A549 (cell line): ENCODE results near the gene MAN2C1. TPM values are rescaled to one million over a fixed set of nuclear protein-coding genes. Genes with fewer than 3 reads are reported as not detected.

Source experiments
- ATAC-seq, 2 experiments: fragments of 200-7000 bp in 1 of 2; fragments of >200 bp in 1 of 2; cut with Nextera tagmentation in 1 of 2; cut with Tn5 transposase in 1 of 2; 3 replicates each; pipeline versions ENCODE4 v1.8.0 to v1.9.1; 2018 to 2020; ENCODE audit warnings: mild to moderate bottlenecking in 1 of 2, moderate library complexity in 1 of 2
- CTCF ChIA-PET: fragments of 300-600 bp; sonication (Branson Sonifier 250); formaldehyde crosslinking; extraction: SDS; loops from one replicate; lab custom pipeline; 2021; ENCODE audit warnings: antibody characterized with exemption, inconsistent platforms; lab: Yijun Ruan, JAX
- POLR2A ChIA-PET: fragments of 350-600 bp; formaldehyde crosslinking; extraction: SDS; loops from one replicate; lab custom pipeline; 2021; ENCODE audit warnings: antibody characterized with exemption, inconsistent platforms; lab: Yijun Ruan, JAX
- DNase-seq, 2 experiments: peaks; one replicate each; pipeline versions ENCODE4 v3.0.0 to v3.0.0-alpha.2; 2011 to 2016; ENCODE audit warnings: low read depth in 1 of 2, low spot score in 1 of 2
- FAIRE-seq: peaks from 2 replicates; lab custom pipeline; 2011; peaks lifted over from hg19 to GRCh38; lab: Jason Lieb, UNC
- H3K27ac ChIP-seq, 2 experiments: fragments of >200 bp; sonication (Bioruptor Twin); formaldehyde crosslinking; 3 replicates each; pipeline ENCODE4 v1.5.1; 2016 to 2017
- H3K4me1 ChIP-seq: fragments of >200 bp; sonication (Bioruptor Twin); formaldehyde crosslinking; 3 replicates; pipeline ENCODE4 v1.6.1; 2016
- H3K4me2 ChIP-seq: fragments of >200 bp; sonication (Bioruptor Twin); formaldehyde crosslinking; 3 replicates; pipeline ENCODE4 v1.6.1; 2016
- H3K4me3 ChIP-seq: fragments of >200 bp; sonication (Bioruptor Twin); formaldehyde crosslinking; 3 replicates; pipeline ENCODE4 v1.5.1; 2016
- H3K9me3 ChIP-seq: fragments of >200 bp; sonication (Bioruptor Twin); formaldehyde crosslinking; 3 replicates; pipeline ENCODE4 v1.6.1; 2016
- ATOH8 ChIP-seq: fragments of 250-450 bp; sonication (Bioruptor Pico); IDR thresholded peaks from 2 replicates; pipeline ENCODE4 v1.5.0; 2020; ENCODE audit warnings: low read depth, mild to moderate bottlenecking, moderate library complexity
- BCL3 ChIP-seq: fragments of >200 bp; sonication (Bioruptor Twin); formaldehyde crosslinking; IDR thresholded peaks from 3 replicates; pipeline ENCODE4 v1.6.1; 2016
- BHLHE40 ChIP-seq: IDR thresholded peaks from 2 replicates; pipeline ENCODE4 v1.6.1; 2012; ENCODE audit warnings: low read depth, low read length, inconsistent platforms
- CEBPB ChIP-seq, 2 experiments: fragments of >200 bp in 1 of 2; sonication (Bioruptor Twin) in 1 of 2; formaldehyde crosslinking in 1 of 2; IDR thresholded peaks; 2 replicates each; pipeline ENCODE4 v1.6.1; 2012 to 2016
- CHD4 ChIP-seq: fragments of 200-600 bp; sonication (generic); IDR thresholded peaks from 2 replicates; pipeline ENCODE4 v1.6.1; 2016; ENCODE audit warnings: antibody characterized with exemption, mild to moderate bottlenecking, borderline replicate concordance
- CTCF ChIP-seq: fragments of >200 bp; sonication (Bioruptor Twin); formaldehyde crosslinking; IDR thresholded peaks from 3 replicates; pipeline ENCODE4 v1.5.1; 2016
- EHF ChIP-seq: fragments of 250-450 bp; sonication (Bioruptor Pico); IDR thresholded peaks from 2 replicates; pipeline ENCODE4 v1.5.0; 2020; ENCODE audit warnings: mild to moderate bottlenecking
- EHMT2 ChIP-seq: fragments of 200-600 bp; sonication (generic); IDR thresholded peaks from 2 replicates; pipeline ENCODE4 v1.6.1; 2016; ENCODE audit warnings: antibody characterized with exemption, low read depth, mild to moderate bottlenecking, moderate library complexity
- HES2 ChIP-seq: fragments of >200 bp; sonication (Bioruptor Twin); formaldehyde crosslinking; IDR thresholded peaks from 2 replicates; pipeline ENCODE4 v1.6.1; 2016
- HEYL ChIP-seq: fragments of 250-450 bp; sonication (Bioruptor Pico); IDR thresholded peaks from 2 replicates; pipeline ENCODE4 v1.8.0; 2021; ENCODE audit warnings: mild to moderate bottlenecking, moderate library complexity
- HOXA7 ChIP-seq: fragments of 250-450 bp; sonication (Bioruptor Pico); IDR thresholded peaks from 2 replicates; pipeline ENCODE4 v1.5.0; 2020; ENCODE audit warnings: mild to moderate bottlenecking, moderate library complexity
- HOXB13 ChIP-seq: fragments of 250-450 bp; sonication (Bioruptor Pico); IDR thresholded peaks from 2 replicates; pipeline ENCODE4 v1.5.0; 2020; ENCODE audit warnings: low read depth, mild to moderate bottlenecking, moderate library complexity
- JUN ChIP-seq, 2 experiments: fragments of >200 bp; sonication (Bioruptor Twin); formaldehyde crosslinking; IDR thresholded peaks; 2 replicates in 1 of 2; 3 replicates in 1 of 2; pipeline ENCODE4 v1.6.1; 2016 to 2017
- KDM5A ChIP-seq: fragments of 200-600 bp; sonication (generic); IDR thresholded peaks from 2 replicates; pipeline ENCODE4 v1.6.1; 2016; ENCODE audit warnings: antibody characterized with exemption, mild to moderate bottlenecking
- MAX ChIP-seq: IDR thresholded peaks from 2 replicates; pipeline ENCODE4 v1.6.1; 2012
- MYC ChIP-seq: IDR thresholded peaks from 2 replicates; pipeline ENCODE4 v1.6.1; 2012; ENCODE audit warnings: mild to moderate bottlenecking, inconsistent platforms, low read length, improper control_type of control experiment, borderline replicate concordance
- PBX3 ChIP-seq: IDR thresholded peaks from 2 replicates; pipeline ENCODE4 v1.6.1; 2012
- POLR2A ChIP-seq: IDR thresholded peaks from 2 replicates; pipeline ENCODE4 v1.6.1; 2012; ENCODE audit warnings: mild to moderate bottlenecking, low read length
- POLR2AphosphoS2 ChIP-seq: conservative IDR thresholded peaks from 2 replicates; pipeline ENCODE4 v1.6.1; 2012; ENCODE audit warnings: low read length, improper control_type of control experiment, inconsistent platforms
- RAD21 ChIP-seq, 2 experiments: fragments of >200 bp in 1 of 2; sonication (Bioruptor Twin) in 1 of 2; formaldehyde crosslinking in 1 of 2; IDR thresholded peaks in 1 of 2; conservative IDR thresholded peaks in 1 of 2; 2 replicates in 1 of 2; 3 replicates in 1 of 2; pipeline ENCODE4 v1.6.1; 2012 to 2018; ENCODE audit warnings: inconsistent platforms in 1 of 2
- RCOR1 ChIP-seq: fragments of 150-350 bp; IDR thresholded peaks from 2 replicates; pipeline ENCODE4 v1.6.1; 2014; ENCODE audit warnings: antibody characterized with exemption, low read length, low read depth
- RNF2 ChIP-seq: fragments of 200-600 bp; sonication (generic); IDR thresholded peaks from 2 replicates; pipeline ENCODE4 v1.6.1; 2016; ENCODE audit warnings: low read depth, mild to moderate bottlenecking, antibody characterized with exemption, moderate library complexity, borderline replicate concordance
- SMC3 ChIP-seq: fragments of >200 bp; sonication (Bioruptor Twin); formaldehyde crosslinking; IDR thresholded peaks from 3 replicates; pipeline ENCODE4 v1.6.1; 2018; ENCODE audit warnings: inconsistent platforms
- SREBF2 ChIP-seq: fragments of 450-650 bp; IDR thresholded peaks from 2 replicates; pipeline ENCODE4 v1.6.1; 2014; ENCODE audit warnings: mild to moderate bottlenecking, moderate library complexity
- TFCP2L1 ChIP-seq: fragments of 250-450 bp; sonication (Bioruptor Pico); IDR thresholded peaks from 2 replicates; pipeline ENCODE4 v1.5.0; 2021; ENCODE audit warnings: mild to moderate bottlenecking
- ZC3H11A ChIP-seq: fragments of 450-650 bp; IDR thresholded peaks from 2 replicates; pipeline ENCODE4 v1.6.1; 2014; ENCODE audit warnings: antibody characterized with exemption, mild to moderate bottlenecking
- WGBS: methylation state at CpG from one replicate; pipeline ENCODE4 v1.1.6; 2017; ENCODE audit errors: missing lambda C conversion rate; 5-methylcytosine and 5-hydroxymethylcytosine counted together
- polyA plus RNA-seq, 4 experiments: library from polyadenylated mRNA; depleted of rRNA in 3 of 4; stranded (reverse); fragments of >200 nt; fragmentation: RNase III in 1 of 4; extraction: RNeasy Plus Mini Kit Qiagen cat#74134 plus additional on column Dnase treatment in 1 of 4; gene quantifications; 2 replicates in 3 of 4; 3 replicates in 1 of 4; pipeline ENCODE4 v1.2.3, GENCODE V29; 2011 to 2017

The MAN2C1 gene
- polyA plus RNA-seq, 2 of the 4 experiments (the other 2 are of a cell fraction), result 47.7 to 117 TPM

GRCh38 chr15:75307778-75308390, 60.5 kb downstream of the MAN2C1 start:
- peak overlapping the region; percentile 72 for H3K4me2 ChIP-seq
- ChIA-PET POLR2A (interaction anchor here (1.0 to 1.2 kb wide), 3 partner anchors 106 to 351 kb away, joined by 4 to 5 read pairs (median 4); partner anchors contain the start of genes C15orf39, PPCDC and RPP25), CTCF (interaction anchor here (0.5 to 4.1 kb wide), 46 partner anchors 8 to 1711 kb away, joined by 3 to 52 read pairs (median 4); partner anchors contain the start of genes C15orf39, RPP25 and ULK3)
- ATAC-seq (peak; percentile 99 to 100), FAIRE-seq (peak; percentile 46)
- WGBS, result 24% methylated on average over 15 of the region's 15 CpGs
- H3K9me3 ChIP-seq, result no peaks in the 10 kb centered on the region
- TF ChIP-seq EHMT2 (no peak), TFCP2L1 (no peak), HES2 (no peak), RAD21 (conservative IDR thresholded peaks at IDR 0.05 in 1 of 2, IDR thresholded peaks at IDR 0.05 in 1 of 2) (peak; percentile 93 to 96), PBX3 (0 out of 2 replicates have a peak, but pooled peaks have one; percentile 15), ZC3H11A (no peak), RCOR1 (no peak), CHD4 (no peak), BHLHE40 (no peak), KDM5A (no peak), CTCF (peak; percentile 76), HOXA7 (CRISPR knock-in tag) (no peak), JUN (IDR thresholded peaks at IDR 0.05) (no peak), SMC3 (peak; percentile 79), MAX (peak; percentile 60), ATOH8 (CRISPR knock-in tag) (no peak), POLR2AphosphoS2 (no peak), MYC (no peak), EHF (CRISPR knock-in tag) (no peak)
- TF ChIP-seq, all 56 proteins: peak for 5
- no peak overlapping the region for H3K4me3 ChIP-seq
- peak; percentile 77 to 92 for DNase-seq
- peak overlapping the region in 1 of 2 experiments; percentile 42; a peak in 1 of 6 replicates for H3K27ac ChIP-seq
- peaks cover 6% of the 10 kb centered on the region; the same call in 2 of the 3 replicates for H3K4me1 ChIP-seq

GRCh38 chr15:75306188-75306587, 62.2 kb downstream of the MAN2C1 start:
- ChIA-PET POLR2A (no interaction called here), CTCF (interaction anchor here (1.3 to 4.1 kb wide), 7 partner anchors 15 to 535 kb away, joined by 3 to 52 read pairs (median 9); partner anchors contain the start of gene RPP25)
- Histone ChIP-seq H3K9me3 (no peaks in the 10 kb centered on the region), H3K4me2 (no peak overlapping the region), H3K4me1 (peaks cover 6% of the 10 kb centered on the region; the same call in 2 of the 3 replicates), H3K27ac (no peak overlapping the region), H3K4me3 (no peak overlapping the region)
- TF ChIP-seq MAX (no peak), RNF2 (no peak), SREBF2 (no peak), BCL3 (no peak), SMC3 (no peak), CEBPB (IDR thresholded peaks at IDR 0.05) (no peak), HOXB13 (CRISPR knock-in tag) (no peak), RAD21 (conservative IDR thresholded peaks at IDR 0.05 in 1 of 2, IDR thresholded peaks at IDR 0.05 in 1 of 2) (no peak), MYC (no peak), EHMT2 (no peak), POLR2A (no peak), TFCP2L1 (no peak), HEYL (CRISPR knock-in tag) (no peak)
- DNase-seq (no peak), ATAC-seq (no peak), FAIRE-seq (no peak)
- 17% methylated on average over 3 of the region's 3 CpGs for WGBS
